ENCODE results near the gene CCNL1.

CCNL1 gene

DNA sequence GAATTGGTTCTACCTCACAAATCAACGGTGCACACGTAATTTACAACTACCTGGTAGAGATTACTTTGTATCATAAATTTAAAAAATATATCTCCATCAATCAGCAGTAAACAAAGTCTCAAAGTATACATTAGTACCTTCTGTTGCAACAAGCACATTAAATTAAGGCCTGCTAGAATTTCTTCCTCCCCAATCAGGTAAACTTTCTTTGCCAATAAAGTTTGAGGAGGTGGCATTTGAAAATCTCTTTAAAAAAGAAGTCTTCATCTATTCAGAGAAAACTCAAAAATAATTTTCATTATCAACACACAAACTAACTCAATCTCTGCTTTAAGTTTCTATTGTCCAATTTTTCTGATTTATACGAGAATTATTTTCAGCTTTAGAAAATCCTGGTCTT, 4.4 kb downstream of the CCNL1 start:
- DNase-seq = no peak
- H3K27me3 ChIP-seq (replicated peaks; ENCODE audit: insufficient read depth, low read length) = no peaks in the 10 kb centered on the region
- no peaks in the 10 kb centered on the region for H3K9me3 ChIP-seq (replicated peaks; ENCODE audit: insufficient read depth, low read length)
- H3K9me2 ChIP-seq (replicated peaks; ENCODE audit: insufficient read depth, low read length) = no peaks in the 10 kb centered on the region
- peak overlapping the region; percentile 96 for H3K4me2 ChIP-seq (ENCODE audit: low read depth, low read length)
- no peak for TF ChIP-seq EZH2phosphoT487 (IDR thresholded peaks at IDR 0.05; ENCODE audit: low read length)
- TF ChIP-seq, protein P1, sequence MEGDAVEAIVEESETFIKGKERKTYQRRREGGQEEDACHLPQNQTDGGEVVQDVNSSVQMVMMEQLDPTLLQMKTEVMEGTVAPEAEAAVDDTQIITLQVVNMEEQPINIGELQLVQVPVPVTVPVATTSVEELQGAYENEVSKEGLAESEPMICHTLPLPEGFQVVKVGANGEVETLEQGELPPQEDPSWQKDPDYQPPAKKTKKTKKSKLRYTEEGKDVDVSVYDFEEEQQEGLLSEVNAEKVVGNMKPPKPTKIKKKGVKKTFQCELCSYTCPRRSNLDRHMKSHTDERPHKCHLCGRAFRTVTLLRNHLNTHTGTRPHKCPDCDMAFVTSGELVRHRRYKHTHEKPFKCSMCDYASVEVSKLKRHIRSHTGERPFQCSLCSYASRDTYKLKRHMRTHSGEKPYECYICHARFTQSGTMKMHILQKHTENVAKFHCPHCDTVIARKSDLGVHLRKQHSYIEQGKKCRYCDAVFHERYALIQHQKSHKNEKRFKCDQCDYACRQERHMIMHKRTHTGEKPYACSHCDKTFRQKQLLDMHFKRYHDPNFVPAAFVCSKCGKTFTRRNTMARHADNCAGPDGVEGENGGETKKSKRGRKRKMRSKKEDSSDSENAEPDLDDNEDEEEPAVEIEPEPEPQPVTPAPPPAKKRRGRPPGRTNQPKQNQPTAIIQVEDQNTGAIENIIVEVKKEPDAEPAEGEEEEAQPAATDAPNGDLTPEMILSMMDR (IDR thresholded peaks at IDR 0.05; ENCODE audit: low read length) = no peak
- no peak for TF ChIP-seq EZH2 (optimal IDR thresholded peaks at IDR 0.05; ENCODE audit: low read depth, low read length)
- peaks cover 58% of the 10 kb centered on the region for H3K4me1 ChIP-seq (ENCODE audit: low read length)
- H3K4me3 ChIP-seq (ENCODE audit: low read length) = peak overlapping the region; percentile 98
- peaks cover 96% of the 10 kb centered on the region for H3K79me2 ChIP-seq (ENCODE audit: low read length)
- peaks cover 98% of the 10 kb centered on the region for H3F3A ChIP-seq (ENCODE audit: insufficient read depth, low read length)
- H2AFZ ChIP-seq (ENCODE audit: low read length) = no peak overlapping the region
- H3K27ac ChIP-seq (ENCODE audit: low read length) = peak overlapping the region; percentile 99; the same call in 1 of the 2 replicates
- H3K36me3 ChIP-seq (replicated peaks; ENCODE audit: insufficient read depth, low read length) = peaks cover 75% of the 10 kb centered on the region
- peaks cover 81% of the 10 kb centered on the region for H4K20me1 ChIP-seq (ENCODE audit: insufficient read depth, low read length)
- peak overlapping the region; percentile 99; the same call in 1 of the 2 replicates for H3K9ac ChIP-seq (ENCODE audit: low read length)

DNA sequence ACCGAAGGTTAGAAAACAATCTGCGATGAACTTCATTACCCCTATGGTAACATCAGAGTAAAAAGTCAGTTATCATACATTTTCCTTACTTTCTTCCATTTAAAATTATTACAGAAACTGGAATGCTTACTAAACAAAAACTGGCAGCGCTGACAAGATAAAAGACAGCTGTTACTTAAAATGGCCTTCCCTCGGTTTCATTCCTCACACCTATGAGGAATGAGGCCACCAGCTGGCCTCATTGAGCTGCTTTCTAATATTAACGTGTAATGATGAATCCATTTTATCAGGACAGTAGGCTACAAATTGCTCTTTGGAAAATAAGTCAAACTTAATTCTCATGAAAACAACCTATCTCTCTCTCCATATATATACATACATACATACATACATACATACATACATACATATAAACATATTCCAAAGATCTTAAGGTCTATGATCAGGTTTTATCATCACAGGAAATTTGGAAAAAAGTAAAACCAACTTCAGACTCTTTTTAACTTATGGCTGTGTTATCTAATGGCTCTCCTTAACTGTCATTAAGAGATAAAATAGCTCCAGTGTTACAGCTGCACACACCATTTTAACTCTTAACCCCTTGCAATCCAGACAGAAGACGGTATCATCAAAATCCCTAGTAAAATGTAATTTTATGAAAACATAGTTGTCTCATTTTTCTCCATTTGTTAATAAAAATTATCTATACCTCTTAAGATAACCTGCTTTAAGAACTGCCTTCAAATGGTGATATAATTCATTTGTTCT, 5.2 kb downstream of the CCNL1 start:
- Histone ChIP-seq H3F3A (ENCODE audit: insufficient read depth, low read length) (peaks cover 100% of the 10 kb centered on the region), H3K79me2 (ENCODE audit: low read length) (peaks cover 100% of the 10 kb centered on the region), H4K20me1 (ENCODE audit: insufficient read depth, low read length) (peaks cover 90% of the 10 kb centered on the region), H3K27me3 (replicated peaks; ENCODE audit: insufficient read depth, low read length) (no peaks in the 10 kb centered on the region), H2AFZ (ENCODE audit: low read length) (no peak overlapping the region), H3K9me3 (replicated peaks; ENCODE audit: insufficient read depth, low read length) (no peaks in the 10 kb centered on the region), H3K9me2 (replicated peaks; ENCODE audit: insufficient read depth, low read length) (no peaks in the 10 kb centered on the region), H3K4me2 (ENCODE audit: low read depth, low read length) (peak overlapping the region; percentile 96), H3K27ac (ENCODE audit: low read length) (peak overlapping the region; percentile 99; the same call in 1 of the 2 replicates), H3K4me3 (ENCODE audit: low read length) (peak overlapping the region; percentile 98), H3K9ac (ENCODE audit: low read length) (peak overlapping the region; percentile 99; the same call in 1 of the 2 replicates), H3K4me1 (ENCODE audit: low read length) (peaks cover 58% of the 10 kb centered on the region), H3K36me3 (replicated peaks; ENCODE audit: insufficient read depth, low read length) (peaks cover 83% of the 10 kb centered on the region)
- TF ChIP-seq, protein P1 (IDR thresholded peaks at IDR 0.05; ENCODE audit: low read length) = peak; percentile 25
- TF ChIP-seq EZH2 (optimal IDR thresholded peaks at IDR 0.05; ENCODE audit: low read depth, low read length) = no peak
- DNase-seq = peak; percentile 60

DNA sequence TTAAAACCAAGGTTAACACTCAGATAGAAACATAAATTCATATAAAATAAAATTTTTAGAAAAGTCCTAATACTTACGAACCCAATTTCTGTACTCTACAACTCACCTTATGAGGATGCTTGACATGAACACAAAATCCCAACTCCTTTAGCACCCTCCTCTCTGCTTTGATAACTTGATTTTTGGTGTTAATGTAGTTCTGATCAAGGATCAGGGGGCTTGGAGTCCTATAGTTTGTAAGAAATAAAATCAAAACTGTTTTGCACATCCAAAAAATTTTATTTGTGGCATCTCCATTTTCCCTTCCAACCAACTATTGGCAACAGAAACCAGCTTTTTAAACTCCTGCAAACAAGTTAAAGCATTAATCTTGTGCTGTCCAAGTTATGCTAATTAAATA, 7.0 kb downstream of the CCNL1 start:
- H3K79me2 ChIP-seq (ENCODE audit: low read length) = peaks cover 100% of the 10 kb centered on the region

More for the DNA sequence above, 7.0 kb downstream of the CCNL1 start:
- no peak for TF ChIP-seq EZH2phosphoT487 (IDR thresholded peaks at IDR 0.05; ENCODE audit: low read length)
- no peak for TF ChIP-seq EZH2 (optimal IDR thresholded peaks at IDR 0.05; ENCODE audit: low read depth, low read length)
- TF ChIP-seq, protein P1 (IDR thresholded peaks at IDR 0.05; ENCODE audit: low read length) = no peak
- DNase-seq = no peak
- Histone ChIP-seq H3K9me3 (replicated peaks; ENCODE audit: insufficient read depth, low read length) (no peaks in the 10 kb centered on the region), H3K4me3 (ENCODE audit: low read length) (no peak overlapping the region), H3K27me3 (replicated peaks; ENCODE audit: insufficient read depth, low read length) (no peaks in the 10 kb centered on the region), H3K36me3 (replicated peaks; ENCODE audit: insufficient read depth, low read length) (peaks cover 88% of the 10 kb centered on the region), H4K20me1 (ENCODE audit: insufficient read depth, low read length) (peaks cover 91% of the 10 kb centered on the region), H2AFZ (ENCODE audit: low read length) (no peak overlapping the region), H3F3A (ENCODE audit: insufficient read depth, low read length) (peaks cover 100% of the 10 kb centered on the region), H3K27ac (ENCODE audit: low read length) (no peak overlapping the region), H3K4me1 (ENCODE audit: low read length) (peaks cover 58% of the 10 kb centered on the region), H3K4me2 (ENCODE audit: low read depth, low read length) (peak overlapping the region; percentile 96; the same call in 1 of the 2 replicates), H3K9me2 (replicated peaks; ENCODE audit: insufficient read depth, low read length) (no peaks in the 10 kb centered on the region), H3K9ac (ENCODE audit: low read length) (no peak overlapping the region)
